Body of pancreas (tissue), 4 donors: ENCODE measurements around the gene RNU5B-1.

ENCODE experiments used
- CTCF ChIP-seq, 7 experiments: fragments of 450-650 bp in 4 of 7; fragments of 200-600 bp in 3 of 7; sonication (generic) in 3 of 7; IDR thresholded peaks; one replicate each; pipeline ENCODE4 v1.5.1; 2016 to 2019; ENCODE audit warnings: antibody characterized with exemption in 7 of 7
- POLR2A ChIP-seq, 3 donors: fragments of 450-650 bp; IDR thresholded peaks; one replicate each; pipeline ENCODE4 v1.6.1; 2016; ENCODE audit warnings: antibody characterized with exemption in 3 of 3, mild to moderate bottlenecking in 2 of 3

GRCh38 chr15:65335278-65336055 is 31.0 kb downstream of the RNU5B-1 start:
- no peak for TF ChIP-seq CTCF (IDR thresholded peaks at IDR 0.05)
- no peak for TF ChIP-seq POLR2A (IDR thresholded peaks at IDR 0.05)
